NCI-H1436 treated with DMSO at 0.1 percent for 48 hours (cell line): Measurements from ENCODE around the gene CXCL3.

Experiments used
- DNase-seq: peaks from one replicate; lab custom pipeline; 2025; lab: John Stamatoyannopoulos, UW

Gene CXCL3

GRCh38 chr4:74014332-74014731 is 24.2 kb downstream of the CXCL3 start:
- no peak for DNase-seq

- no peak for DNase-seq
Observed at GRCh38 chr4:74013264-74013663, 25.2 kb downstream of the CXCL3 start.

GRCh38 chr4:74012130-74012529 is 26.4 kb downstream of the CXCL3 start:
- DNase-seq = no peak

GRCh38 chr4:74009307-74009706 is 29.2 kb downstream of the CXCL3 start:
- no peak for DNase-seq

GRCh38 chr4:74006009-74006476 is 32.4 kb downstream of the CXCL3 start:
- DNase-seq = no peak

GRCh38 chr4:74005528-74005927 is 33.0 kb downstream of the CXCL3 start:
- no peak for DNase-seq

- no peak for DNase-seq
Observed at GRCh38 chr4:74004668-74005067, 33.8 kb downstream of the CXCL3 start.

- DNase-seq = no peak
Observed at GRCh38 chr4:74000301-74000700, 38.2 kb downstream of the CXCL3 start.

- no peak for DNase-seq
Observed at GRCh38 chr4:73998040-73999011, 40.2 kb downstream of the CXCL3 start, which contains the start of gene CXCL5. CXCL5 (minus strand) TSS chr4:73998677; CDS start chr4:73998581, 96 bp downstream.

GRCh38 chr4:73992050-73992449 is 46.4 kb downstream of the CXCL3 start:
- DNase-seq = no peak

GRCh38 chr4:73991742-73992000 is 46.8 kb downstream of the CXCL3 start:
- no peak for DNase-seq

- DNase-seq = no peak
Observed at GRCh38 chr4:73990988-73991741, 47.3 kb downstream of the CXCL3 start.

GRCh38 chr4:73989928-73990327 is 48.6 kb downstream of the CXCL3 start:
- no peak for DNase-seq

- DNase-seq = no peak
Observed at GRCh38 chr4:73989031-73989430, 49.5 kb downstream of the CXCL3 start.

- DNase-seq = no peak
Observed at GRCh38 chr4:73988061-73988460, 50.4 kb downstream of the CXCL3 start, which contains the start of gene PPBP. PPBP (minus strand) TSS chr4:73988190; CDS start chr4:73988103, 87 bp downstream.
